Neural crest cell (in vitro differentiated cells): ENCODE results near the gene NAT10. TPM values are rescaled to one million over a fixed set of nuclear protein-coding genes. Genes with fewer than 3 reads are reported as not detected.

ENCODE experiments used
- total RNA-seq: library from RNA; stranded (reverse); gene quantifications from 2 replicates; pipeline ENCODE4 v1.2.1, GENCODE V29; 2021

NAT10 gene
- total RNA-seq, 1 donor from 2014 or later: 70.8 TPM

Other genes with a start within 250 kb of the NAT10 start
- gene LMO2, start 213.6 kb upstream of the NAT10 start, total RNA-seq: 0.49 TPM in 1 of 2 replicates, not detected in the other
- gene CAPRIN1, start 53.9 kb upstream of the NAT10 start, total RNA-seq: 383 and 396 TPM in 2 replicates